GM12891 (cell line): ENCODE data around the gene UBAP1L.

Experiments
- PAX5 ChIP-seq: IDR thresholded peaks from 2 replicates; pipeline ENCODE4 v1.6.1; 2011; ENCODE audit warnings: low read length, moderate library complexity, mild to moderate bottlenecking; ENCODE audit not compliant: insufficient read depth, severe bottlenecking
- POLR2A ChIP-seq: IDR thresholded peaks from 2 replicates; pipeline ENCODE4 v1.6.1; 2011; ENCODE audit warnings: low read depth, low read length, control low read depth
- POLR2AphosphoS5 ChIP-seq: IDR thresholded peaks from 2 replicates; pipeline ENCODE4 v1.6.1; 2011; ENCODE audit warnings: low read depth, low read length, control low read depth
- SPI1 ChIP-seq: IDR thresholded peaks from 2 replicates; pipeline ENCODE4 v1.6.1; 2011; ENCODE audit warnings: low read depth, low read length, control low read depth
- TAF1 ChIP-seq: IDR thresholded peaks from 2 replicates; pipeline ENCODE4 v1.6.1; 2011; ENCODE audit warnings: low read depth, low read length, control low read depth

- TF ChIP-seq SPI1 (no peak), PAX5 (no peak), POLR2A (no peak), TAF1 (no peak), POLR2AphosphoS5 (no peak)
Measured at GRCh38 chr15:65069779-65070546, 45.0 kb downstream of the UBAP1L start.
